Measurements from ENCODE around the gene NACC2.
A peak's percentile ranks its signal among the peaks of the same experiment; 100 is the strongest.

NACC2 gene

DNA sequence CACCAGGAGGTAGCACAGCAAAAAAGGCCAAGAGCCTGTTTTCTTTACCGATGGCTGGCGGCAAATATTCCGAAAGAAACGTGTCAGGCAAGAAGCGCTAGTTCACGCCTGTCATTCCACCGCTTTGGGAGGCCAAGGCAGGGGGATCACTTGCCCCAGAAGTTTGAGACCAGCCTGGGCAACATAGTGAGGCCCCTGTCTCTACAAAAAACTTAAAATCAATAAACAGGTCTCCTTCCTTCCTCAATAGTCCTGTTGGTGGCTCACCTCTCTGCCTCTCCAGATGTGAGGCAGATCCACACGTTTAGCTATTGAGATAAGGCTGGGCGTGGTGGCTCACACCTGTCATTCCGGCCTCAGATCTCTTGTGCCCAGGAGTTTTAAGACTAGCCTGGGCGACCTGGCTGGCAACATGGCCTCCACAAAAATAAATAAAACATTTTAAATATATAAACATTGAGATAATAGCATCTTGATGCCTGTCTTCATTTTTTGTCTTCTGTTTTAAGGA lies 24.8 kb upstream of the NACC2 start:
- no peak for ATAC-seq
- TF ChIP-seq GLIS3 (CRISPR knock-in tag; IDR thresholded peaks at IDR 0.05) (no peak), TCF4 (CRISPR knock-in tag; IDR thresholded peaks at IDR 0.05; ENCODE audit: borderline replicate concordance) (no peak), OSR1 (CRISPR knock-in tag; IDR thresholded peaks at IDR 0.05) (no peak), TOX (CRISPR knock-in tag; IDR thresholded peaks at IDR 0.05; ENCODE audit: borderline replicate concordance) (no peak)
- TF ChIP-seq, protein P1, sequence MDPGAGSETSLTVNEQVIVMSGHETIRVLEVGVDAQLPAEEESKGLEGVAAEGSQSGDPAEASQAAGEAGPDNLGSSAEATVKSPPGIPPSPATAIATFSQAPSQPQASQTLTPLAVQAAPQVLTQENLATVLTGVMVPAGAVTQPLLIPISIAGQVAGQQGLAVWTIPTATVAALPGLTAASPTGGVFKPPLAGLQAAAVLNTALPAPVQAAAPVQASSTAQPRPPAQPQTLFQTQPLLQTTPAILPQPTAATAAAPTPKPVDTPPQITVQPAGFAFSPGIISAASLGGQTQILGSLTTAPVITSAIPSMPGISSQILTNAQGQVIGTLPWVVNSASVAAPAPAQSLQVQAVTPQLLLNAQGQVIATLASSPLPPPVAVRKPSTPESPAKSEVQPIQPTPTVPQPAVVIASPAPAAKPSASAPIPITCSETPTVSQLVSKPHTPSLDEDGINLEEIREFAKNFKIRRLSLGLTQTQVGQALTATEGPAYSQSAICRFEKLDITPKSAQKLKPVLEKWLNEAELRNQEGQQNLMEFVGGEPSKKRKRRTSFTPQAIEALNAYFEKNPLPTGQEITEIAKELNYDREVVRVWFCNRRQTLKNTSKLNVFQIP (CRISPR knock-in tag; IDR thresholded peaks at IDR 0.05; ENCODE audit: borderline replicate concordance, low read depth) = no peak
- TF ChIP-seq, protein P2, sequence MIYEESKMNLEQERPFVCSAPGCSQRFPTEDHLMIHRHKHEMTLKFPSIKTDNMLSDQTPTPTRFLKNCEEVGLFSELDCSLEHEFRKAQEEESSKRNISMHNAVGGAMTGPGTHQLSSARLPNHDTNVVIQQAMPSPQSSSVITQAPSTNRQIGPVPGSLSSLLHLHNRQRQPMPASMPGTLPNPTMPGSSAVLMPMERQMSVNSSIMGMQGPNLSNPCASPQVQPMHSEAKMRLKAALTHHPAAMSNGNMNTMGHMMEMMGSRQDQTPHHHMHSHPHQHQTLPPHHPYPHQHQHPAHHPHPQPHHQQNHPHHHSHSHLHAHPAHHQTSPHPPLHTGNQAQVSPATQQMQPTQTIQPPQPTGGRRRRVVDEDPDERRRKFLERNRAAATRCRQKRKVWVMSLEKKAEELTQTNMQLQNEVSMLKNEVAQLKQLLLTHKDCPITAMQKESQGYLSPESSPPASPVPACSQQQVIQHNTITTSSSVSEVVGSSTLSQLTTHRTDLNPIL (CRISPR knock-in tag; IDR thresholded peaks at IDR 0.05; ENCODE audit: low read depth) = no peak

DNA sequence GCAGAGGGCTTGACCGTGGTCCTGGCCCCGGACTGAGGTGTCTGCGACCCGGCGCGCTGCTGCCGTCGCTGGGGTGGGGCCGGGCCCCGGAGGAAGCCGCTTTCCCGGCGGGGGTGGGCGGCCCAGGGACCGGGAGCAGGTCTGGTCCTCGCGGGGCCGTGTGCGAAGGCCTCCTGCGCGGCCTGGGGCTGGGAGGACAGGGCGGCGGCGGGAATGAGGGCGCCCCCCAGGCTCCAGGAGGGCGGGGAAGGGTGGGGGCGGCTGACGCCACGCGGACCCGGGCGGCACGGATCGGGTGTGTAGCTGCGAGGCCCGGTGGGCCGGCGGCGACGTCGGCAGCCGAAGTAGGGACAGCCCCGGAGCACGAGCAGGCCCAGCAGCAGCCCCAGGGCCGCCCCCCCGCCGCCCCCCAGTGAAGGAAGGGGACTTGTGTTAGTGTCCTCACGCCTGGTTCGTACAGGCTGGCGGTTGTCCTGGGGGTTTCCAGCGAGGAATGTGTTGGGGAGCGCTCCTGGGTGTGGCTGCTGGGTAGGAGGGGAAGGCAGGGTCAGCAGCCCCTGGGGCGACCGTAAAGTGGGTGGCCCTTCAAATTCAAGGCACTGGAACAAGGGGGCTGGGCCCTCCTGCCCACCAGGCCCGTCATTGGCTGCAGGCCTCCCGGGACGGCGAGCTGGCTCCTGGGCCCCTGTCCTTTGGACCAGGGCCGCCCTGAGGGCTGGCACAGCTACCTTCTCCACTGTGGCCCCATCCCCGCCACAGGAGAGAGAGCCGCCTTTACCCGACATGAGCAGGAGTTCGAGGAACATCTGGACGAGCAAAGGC lies 24.2 kb upstream of the NACC2 start:
- ATAC-seq = peak; percentile 40
- TF ChIP-seq, protein P3, sequence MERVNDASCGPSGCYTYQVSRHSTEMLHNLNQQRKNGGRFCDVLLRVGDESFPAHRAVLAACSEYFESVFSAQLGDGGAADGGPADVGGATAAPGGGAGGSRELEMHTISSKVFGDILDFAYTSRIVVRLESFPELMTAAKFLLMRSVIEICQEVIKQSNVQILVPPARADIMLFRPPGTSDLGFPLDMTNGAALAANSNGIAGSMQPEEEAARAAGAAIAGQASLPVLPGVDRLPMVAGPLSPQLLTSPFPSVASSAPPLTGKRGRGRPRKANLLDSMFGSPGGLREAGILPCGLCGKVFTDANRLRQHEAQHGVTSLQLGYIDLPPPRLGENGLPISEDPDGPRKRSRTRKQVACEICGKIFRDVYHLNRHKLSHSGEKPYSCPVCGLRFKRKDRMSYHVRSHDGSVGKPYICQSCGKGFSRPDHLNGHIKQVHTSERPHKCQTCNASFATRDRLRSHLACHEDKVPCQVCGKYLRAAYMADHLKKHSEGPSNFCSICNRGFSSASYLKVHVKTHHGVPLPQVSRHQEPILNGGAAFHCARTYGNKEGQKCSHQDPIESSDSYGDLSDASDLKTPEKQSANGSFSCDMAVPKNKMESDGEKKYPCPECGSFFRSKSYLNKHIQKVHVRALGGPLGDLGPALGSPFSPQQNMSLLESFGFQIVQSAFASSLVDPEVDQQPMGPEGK (CRISPR knock-in tag; IDR thresholded peaks at IDR 0.05; ENCODE audit: borderline replicate concordance) = peak; percentile 52; the same call in 1 of the 2 replicates
- no peak for TF ChIP-seq ZNF8 (CRISPR knock-in tag; IDR thresholded peaks at IDR 0.05)

DNA sequence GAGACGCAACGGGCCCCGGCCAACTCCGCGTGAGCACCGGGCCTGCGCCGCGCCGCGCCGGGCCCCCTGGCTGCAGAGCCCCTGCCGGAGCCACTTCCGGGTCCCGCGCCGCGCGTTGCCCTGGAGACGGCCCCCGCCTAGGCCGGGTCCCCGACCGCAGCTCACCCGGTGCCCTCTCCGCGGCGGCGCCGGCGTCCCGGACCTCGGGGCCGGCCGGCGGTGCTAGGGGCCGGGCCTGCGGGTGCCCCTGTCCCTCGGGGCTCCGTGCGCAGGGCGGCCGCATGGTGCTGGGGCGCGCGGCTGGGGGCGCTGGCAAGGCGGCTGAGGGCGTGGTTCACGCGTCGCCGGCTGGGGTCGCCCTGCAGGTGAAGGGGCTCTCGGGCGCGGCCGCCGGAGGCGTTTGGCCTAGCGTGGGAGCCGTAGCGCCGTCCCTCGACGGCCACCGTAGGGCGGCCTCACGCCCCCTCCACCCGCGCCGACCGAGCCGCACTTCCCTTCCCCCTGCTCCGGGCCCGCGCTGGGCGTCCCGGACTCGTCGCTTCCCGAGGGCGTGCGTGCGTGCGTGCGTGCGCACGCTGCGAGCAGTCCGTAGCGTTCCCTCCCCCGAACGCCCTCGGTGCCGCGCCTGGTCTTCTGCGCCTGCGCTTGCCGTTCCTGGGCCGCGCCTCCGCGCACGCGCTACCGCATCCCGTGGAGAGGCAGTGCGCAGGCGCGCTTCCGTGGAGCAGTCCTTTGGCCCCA lies 23.4 kb upstream of the NACC2 start, which contains the start of gene TMEM250:
Gene TMEM250 (minus strand): TSS at position 556 of the 741 bp plus-strand sequence. CDS start 1,975 bp downstream, outside the sequence.
- TF ChIP-seq SNAI2 (CRISPR knock-in tag; IDR thresholded peaks at IDR 0.05) = no peak
- no peak for TF ChIP-seq ZNF70 (CRISPR knock-in tag; IDR thresholded peaks at IDR 0.05)
- TF ChIP-seq TOX (CRISPR knock-in tag; IDR thresholded peaks at IDR 0.05; ENCODE audit: borderline replicate concordance) = no peak
- TF ChIP-seq ZC3H10 (CRISPR knock-in tag; IDR thresholded peaks at IDR 0.05) = no peak
- no peak for TF ChIP-seq GLIS3 (CRISPR knock-in tag; IDR thresholded peaks at IDR 0.05)
- no peak for TF ChIP-seq TCF4 (CRISPR knock-in tag; IDR thresholded peaks at IDR 0.05; ENCODE audit: borderline replicate concordance)
- no peak for TF ChIP-seq OSR1 (CRISPR knock-in tag; IDR thresholded peaks at IDR 0.05)
- TF ChIP-seq, protein P4, sequence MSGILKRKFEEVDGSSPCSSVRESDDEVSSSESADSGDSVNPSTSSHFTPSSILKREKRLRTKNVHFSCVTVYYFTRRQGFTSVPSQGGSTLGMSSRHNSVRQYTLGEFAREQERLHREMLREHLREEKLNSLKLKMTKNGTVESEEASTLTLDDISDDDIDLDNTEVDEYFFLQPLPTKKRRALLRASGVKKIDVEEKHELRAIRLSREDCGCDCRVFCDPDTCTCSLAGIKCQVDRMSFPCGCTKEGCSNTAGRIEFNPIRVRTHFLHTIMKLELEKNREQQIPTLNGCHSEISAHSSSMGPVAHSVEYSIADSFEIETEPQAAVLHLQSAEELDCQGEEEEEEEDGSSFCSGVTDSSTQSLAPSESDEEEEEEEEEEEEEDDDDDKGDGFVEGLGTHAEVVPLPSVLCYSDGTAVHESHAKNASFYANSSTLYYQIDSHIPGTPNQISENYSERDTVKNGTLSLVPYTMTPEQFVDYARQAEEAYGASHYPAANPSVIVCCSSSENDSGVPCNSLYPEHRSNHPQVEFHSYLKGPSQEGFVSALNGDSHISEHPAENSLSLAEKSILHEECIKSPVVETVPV (CRISPR knock-in tag; IDR thresholded peaks at IDR 0.05) = no peak
- TF ChIP-seq PPARA (CRISPR knock-in tag; IDR thresholded peaks at IDR 0.05; ENCODE audit: borderline replicate concordance) = no peak
- no peak for TF ChIP-seq ESRRG (CRISPR knock-in tag; IDR thresholded peaks at IDR 0.05)
- TF ChIP-seq ZNF565 (CRISPR knock-in tag; conservative IDR thresholded peaks at IDR 0.05; ENCODE audit: low read depth) = no peak
- peak; percentile 88 for ATAC-seq

DNA sequence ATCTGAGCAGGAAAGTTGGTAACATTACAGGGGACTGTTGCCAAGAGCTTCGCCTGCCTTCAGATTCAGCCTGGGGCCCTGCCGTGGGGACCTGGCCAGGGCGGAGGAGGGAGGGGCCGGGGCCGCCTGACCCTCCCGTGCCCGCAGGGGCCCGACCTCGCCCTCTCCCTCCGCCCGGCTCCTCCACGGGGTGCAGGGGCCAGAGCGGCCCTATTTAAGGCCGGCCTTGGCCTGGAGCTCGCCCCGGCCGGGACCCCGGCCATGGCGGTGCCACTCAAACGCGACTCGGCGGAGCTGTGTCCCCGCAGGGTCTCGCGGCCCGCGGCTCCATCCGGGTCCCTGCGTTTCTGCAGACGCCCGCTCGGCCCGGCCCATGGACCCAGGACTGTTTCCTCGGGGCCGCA lies 22.8 kb upstream of the NACC2 start:
- peak; percentile 1; the same call in 2 of the 3 replicates for ATAC-seq
- TF ChIP-seq BACH2 (CRISPR knock-in tag; IDR thresholded peaks at IDR 0.05; ENCODE audit: borderline replicate concordance) (no peak), TOX (CRISPR knock-in tag; IDR thresholded peaks at IDR 0.05; ENCODE audit: borderline replicate concordance) (no peak), RARB (CRISPR knock-in tag; IDR thresholded peaks at IDR 0.05) (no peak)
